ENCODE results near the gene BAG2. TPM values are rescaled to one million over a fixed set of nuclear protein-coding genes. Genes with fewer than 3 reads are reported as not detected.

BAG2 gene
- total RNA-seq, 1 donor from 2014 or later, result 8.3 TPM

DNA sequence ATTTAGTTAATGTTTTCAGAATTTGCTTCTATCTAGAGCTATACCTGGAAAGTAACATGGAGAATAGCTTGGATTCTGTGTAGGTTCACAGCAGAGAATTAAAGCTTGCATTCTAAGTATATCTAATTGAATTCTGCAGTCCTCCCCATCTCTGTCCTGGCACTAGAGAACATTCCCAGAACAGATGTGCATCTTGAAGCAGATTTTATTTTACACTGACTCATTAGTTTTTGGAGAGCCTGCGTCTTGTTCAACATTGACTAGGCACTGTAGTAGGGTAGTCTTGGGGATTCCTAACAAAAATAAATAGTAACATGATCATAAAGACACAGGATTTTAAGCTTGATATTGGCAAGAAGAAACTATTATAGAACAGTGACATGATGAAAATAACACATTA is 36.2 kb upstream of the BAG2 start:
- Histone ChIP-seq H3K4me3 (ENCODE audit: low read depth, low read length) (no peak overlapping the region), H3K27me3 (ENCODE audit: control insufficient read depth, insufficient read depth, low read length) (no peaks in the 10 kb centered on the region), H3K36me3 (ENCODE audit: control insufficient read depth, insufficient read depth, low read length) (no peaks in the 10 kb centered on the region)
- TF ChIP-seq, protein P1, sequence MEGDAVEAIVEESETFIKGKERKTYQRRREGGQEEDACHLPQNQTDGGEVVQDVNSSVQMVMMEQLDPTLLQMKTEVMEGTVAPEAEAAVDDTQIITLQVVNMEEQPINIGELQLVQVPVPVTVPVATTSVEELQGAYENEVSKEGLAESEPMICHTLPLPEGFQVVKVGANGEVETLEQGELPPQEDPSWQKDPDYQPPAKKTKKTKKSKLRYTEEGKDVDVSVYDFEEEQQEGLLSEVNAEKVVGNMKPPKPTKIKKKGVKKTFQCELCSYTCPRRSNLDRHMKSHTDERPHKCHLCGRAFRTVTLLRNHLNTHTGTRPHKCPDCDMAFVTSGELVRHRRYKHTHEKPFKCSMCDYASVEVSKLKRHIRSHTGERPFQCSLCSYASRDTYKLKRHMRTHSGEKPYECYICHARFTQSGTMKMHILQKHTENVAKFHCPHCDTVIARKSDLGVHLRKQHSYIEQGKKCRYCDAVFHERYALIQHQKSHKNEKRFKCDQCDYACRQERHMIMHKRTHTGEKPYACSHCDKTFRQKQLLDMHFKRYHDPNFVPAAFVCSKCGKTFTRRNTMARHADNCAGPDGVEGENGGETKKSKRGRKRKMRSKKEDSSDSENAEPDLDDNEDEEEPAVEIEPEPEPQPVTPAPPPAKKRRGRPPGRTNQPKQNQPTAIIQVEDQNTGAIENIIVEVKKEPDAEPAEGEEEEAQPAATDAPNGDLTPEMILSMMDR (IDR thresholded peaks at IDR 0.05; ENCODE audit: insufficient read depth, low read length, poor library complexity, severe bottlenecking), result no peak
- DNase-seq (ENCODE audit: low read depth), result no peak

DNA sequence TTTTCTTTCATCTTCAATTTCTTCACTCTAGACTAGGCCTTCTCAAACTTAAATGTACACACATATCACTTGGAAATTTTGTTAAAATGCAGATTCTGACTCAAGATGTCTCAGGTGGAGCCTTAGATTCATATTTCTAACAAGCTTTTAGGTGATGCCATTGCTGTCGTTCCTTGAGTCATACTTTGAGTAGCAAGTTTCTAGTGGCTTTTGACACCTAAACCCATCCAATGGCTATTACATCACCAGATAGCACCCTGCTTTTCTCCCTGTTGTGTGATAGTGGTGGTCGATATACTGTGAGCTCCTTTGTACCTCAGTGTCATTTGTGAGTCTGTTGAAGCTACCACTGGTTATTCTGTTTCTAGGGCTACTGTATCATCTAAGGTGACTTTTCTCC is 34.8 kb upstream of the BAG2 start:
- TF ChIP-seq, protein P1 (IDR thresholded peaks at IDR 0.05; ENCODE audit: insufficient read depth, low read length, poor library complexity, severe bottlenecking), result no peak
- Histone ChIP-seq H3K4me3 (ENCODE audit: low read depth, low read length) (no peak overlapping the region), H3K36me3 (ENCODE audit: control insufficient read depth, insufficient read depth, low read length) (no peaks in the 10 kb centered on the region), H3K27me3 (ENCODE audit: control insufficient read depth, insufficient read depth, low read length) (no peaks in the 10 kb centered on the region)
- DNase-seq (ENCODE audit: low read depth), result no peak

DNA sequence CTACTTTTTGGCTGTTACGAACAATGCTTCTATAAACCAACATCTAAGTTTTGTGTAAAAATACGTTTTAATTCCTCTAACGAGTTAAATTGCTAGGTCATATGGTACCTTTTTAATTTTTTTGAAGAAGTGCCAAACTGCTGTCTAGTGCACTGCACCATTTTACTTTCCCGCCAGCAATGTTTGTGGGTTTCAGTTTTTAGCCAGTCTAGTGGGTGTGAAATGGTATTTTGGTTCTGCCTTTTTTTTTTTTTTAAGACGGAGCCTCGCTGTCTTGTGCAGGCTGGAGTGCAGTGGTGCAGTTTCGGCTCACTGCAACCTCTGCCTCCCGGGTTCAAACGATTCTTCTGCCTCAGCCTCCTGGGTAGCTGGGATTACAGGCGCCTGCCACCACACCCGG is 34.1 kb upstream of the BAG2 start:
- H3K4me3 ChIP-seq (ENCODE audit: low read depth, low read length), result no peak overlapping the region
- H3K27me3 ChIP-seq (ENCODE audit: control insufficient read depth, insufficient read depth, low read length), result no peaks in the 10 kb centered on the region
- H3K36me3 ChIP-seq (ENCODE audit: control insufficient read depth, insufficient read depth, low read length), result no peaks in the 10 kb centered on the region
- no peak for DNase-seq (ENCODE audit: low read depth)
- TF ChIP-seq, protein P1 (IDR thresholded peaks at IDR 0.05; ENCODE audit: insufficient read depth, low read length, poor library complexity, severe bottlenecking), result no peak

DNA sequence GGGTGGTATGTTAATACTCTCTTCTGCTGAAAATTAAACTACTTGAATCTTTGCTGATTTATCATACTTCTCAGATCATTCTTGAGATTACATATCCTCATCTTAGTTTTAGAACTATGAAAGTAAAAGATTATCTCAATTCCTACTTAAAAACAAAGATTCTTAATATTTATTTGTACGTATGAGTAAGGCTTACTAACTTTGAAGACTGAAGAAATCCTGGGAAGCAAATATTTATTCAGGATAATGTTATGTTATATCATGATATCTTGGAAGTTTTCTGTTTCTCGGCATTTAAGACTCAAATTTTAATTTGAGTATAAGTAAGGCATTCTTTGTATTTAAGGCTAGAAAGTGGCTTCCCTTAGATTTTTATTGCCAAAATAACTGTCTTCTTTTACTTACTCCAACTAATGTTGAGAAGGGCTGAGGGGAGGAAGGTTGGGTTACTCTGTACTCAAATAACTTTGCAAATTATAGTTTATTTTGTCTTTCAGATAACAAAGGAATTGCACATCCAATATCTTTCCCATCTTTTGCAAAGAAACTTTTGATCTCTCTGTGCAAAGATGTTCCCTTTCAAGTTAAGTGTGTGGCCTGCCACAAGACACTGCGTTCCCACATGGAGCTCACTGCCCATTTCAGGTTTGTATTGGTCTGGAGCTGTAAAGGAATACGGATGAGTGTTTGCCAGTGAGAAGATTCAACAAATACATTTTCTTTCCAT is 30.5 kb upstream of the BAG2 start:
- H3K36me3 ChIP-seq (ENCODE audit: control insufficient read depth, insufficient read depth, low read length), result no peaks in the 10 kb centered on the region
- no peak overlapping the region for H3K4me3 ChIP-seq (ENCODE audit: low read depth, low read length)
- no peaks in the 10 kb centered on the region for H3K27me3 ChIP-seq (ENCODE audit: control insufficient read depth, insufficient read depth, low read length)
- TF ChIP-seq, protein P1 (IDR thresholded peaks at IDR 0.05; ENCODE audit: insufficient read depth, low read length, poor library complexity, severe bottlenecking), result no peak
- no peak for DNase-seq (ENCODE audit: low read depth)

DNA sequence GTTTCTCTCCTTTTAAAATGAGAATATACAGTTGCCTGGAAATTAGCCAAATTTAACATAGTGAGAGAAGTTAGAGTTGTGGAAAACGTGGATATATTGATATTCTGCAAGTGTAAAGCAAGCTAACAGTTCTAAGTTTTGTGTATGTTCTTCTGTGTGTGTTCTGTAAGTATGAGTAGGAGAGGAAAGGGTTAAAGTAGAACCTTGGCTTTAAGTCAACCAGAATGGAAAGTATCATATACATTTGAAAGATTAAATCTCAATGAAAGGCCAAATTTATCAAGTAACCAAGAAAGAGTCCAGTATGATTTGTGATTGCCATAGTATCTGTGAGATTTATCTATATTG is 30.0 kb upstream of the BAG2 start:
- H3K27me3 ChIP-seq (ENCODE audit: control insufficient read depth, insufficient read depth, low read length), result no peaks in the 10 kb centered on the region
- TF ChIP-seq, protein P1 (IDR thresholded peaks at IDR 0.05; ENCODE audit: insufficient read depth, low read length, poor library complexity, severe bottlenecking), result no peak
- DNase-seq (ENCODE audit: low read depth), result no peak
- H3K4me3 ChIP-seq (ENCODE audit: low read depth, low read length), result no peak overlapping the region
- H3K36me3 ChIP-seq (ENCODE audit: control insufficient read depth, insufficient read depth, low read length), result peaks cover 1% of the 10 kb centered on the region

DNA sequence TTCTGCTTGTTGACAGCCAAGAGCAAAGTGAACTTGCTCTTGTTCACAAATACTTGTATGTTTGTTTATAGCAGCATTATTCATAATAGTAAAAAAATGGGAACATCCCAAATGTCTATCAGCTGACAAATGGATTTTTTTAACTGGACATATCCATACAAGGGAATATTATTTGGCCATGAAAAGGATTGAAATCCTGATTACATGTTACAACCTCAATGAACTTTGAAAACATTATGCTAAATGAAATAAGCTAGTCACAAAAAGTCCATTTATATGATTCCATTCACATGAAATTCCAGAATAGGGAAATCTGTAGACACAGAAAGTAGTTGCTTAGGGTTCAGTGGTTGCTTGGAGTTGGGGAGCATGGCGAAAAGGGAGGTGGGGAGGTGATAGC is 28.4 kb upstream of the BAG2 start:
- TF ChIP-seq, protein P1 (IDR thresholded peaks at IDR 0.05; ENCODE audit: insufficient read depth, low read length, poor library complexity, severe bottlenecking), result no peak
- no peaks in the 10 kb centered on the region for H3K27me3 ChIP-seq (ENCODE audit: control insufficient read depth, insufficient read depth, low read length)
- no peak overlapping the region for H3K4me3 ChIP-seq (ENCODE audit: low read depth, low read length)
- no peak for DNase-seq (ENCODE audit: low read depth)
- peaks cover 2% of the 10 kb centered on the region for H3K36me3 ChIP-seq (ENCODE audit: control insufficient read depth, insufficient read depth, low read length)
